Mesendoderm (in vitro differentiated cells): ENCODE results near the gene THRA.

ENCODE experiments used
- DNase-seq: peaks from one replicate; pipeline ENCODE4 v3.0.0; 2013
- H2AK5ac ChIP-seq: 2 replicates; pipeline ENCODE4 v1.6.1; 2013; ENCODE audit warnings: low read length, inconsistent platforms
- H2BK120ac ChIP-seq: 2 replicates; pipeline ENCODE4 v1.6.1; 2013; ENCODE audit warnings: low read depth, mild to moderate bottlenecking, low read length, moderate library complexity, mixed read lengths
- H2BK15ac ChIP-seq: replicated peaks from 2 replicates; pipeline ENCODE4 v1.6.1; 2013; ENCODE audit warnings: low read depth, mild to moderate bottlenecking, moderate library complexity
- H2BK5ac ChIP-seq: 2 replicates; pipeline ENCODE4 v1.6.1; 2013; ENCODE audit warnings: low read length, inconsistent platforms
- H3K18ac ChIP-seq: 2 replicates; pipeline ENCODE4 v1.6.1; 2013; ENCODE audit warnings: mild to moderate bottlenecking, low read length, mixed read lengths
- H3K23ac ChIP-seq: one replicate; pipeline ENCODE4 v1.6.1; 2013; ENCODE audit warnings: low read length
- H3K27ac ChIP-seq: 2 replicates; pipeline ENCODE4 v1.5.1; 2013; ENCODE audit warnings: low read depth, mild to moderate bottlenecking, inconsistent platforms, low read length, moderate library complexity
- H3K27me3 ChIP-seq: 2 replicates; pipeline ENCODE4 v1.6.1; 2013; ENCODE audit warnings: low read length, control low read depth, mild to moderate bottlenecking, inconsistent platforms; ENCODE audit not compliant: insufficient read depth, poor library complexity
- H3K36me3 ChIP-seq: 2 replicates; pipeline ENCODE4 v1.6.1; 2013; ENCODE audit warnings: low read length, inconsistent platforms; ENCODE audit not compliant: control insufficient read depth, insufficient read depth
- H3K4ac ChIP-seq: one replicate; pipeline ENCODE4 v1.6.1; 2013; ENCODE audit warnings: low read depth, mild to moderate bottlenecking, low read length, moderate library complexity
- H3K4me1 ChIP-seq: 2 replicates; pipeline ENCODE4 v1.6.1; 2013; ENCODE audit warnings: low read depth, low read length, inconsistent platforms; ENCODE audit not compliant: control insufficient read depth
- H3K4me2 ChIP-seq: 2 replicates; pipeline ENCODE4 v1.6.1; 2013; ENCODE audit warnings: low read length
- H3K4me3 ChIP-seq: 2 replicates; pipeline ENCODE4 v1.5.1; 2013; ENCODE audit warnings: mild to moderate bottlenecking, low read length
- H3K56ac ChIP-seq: one replicate; pipeline ENCODE4 v1.6.1; 2013; ENCODE audit warnings: low read length
- H3K79me1 ChIP-seq: 2 replicates; pipeline ENCODE4 v1.6.1; 2013; ENCODE audit warnings: low read length, inconsistent platforms
- H3K79me2 ChIP-seq: 2 replicates; pipeline ENCODE4 v1.6.1; 2013; ENCODE audit warnings: mild to moderate bottlenecking, low read length; ENCODE audit not compliant: control insufficient read depth, insufficient read depth
- H3K9ac ChIP-seq: 2 replicates; pipeline ENCODE4 v1.6.1; 2013; ENCODE audit warnings: low read length, inconsistent platforms
- H4K5ac ChIP-seq: one replicate; pipeline ENCODE4 v1.6.1; 2013; ENCODE audit warnings: low read length
- H4K8ac ChIP-seq: one replicate; pipeline ENCODE4 v1.6.1; 2013; ENCODE audit warnings: low read depth, mild to moderate bottlenecking, control low read depth, low read length, moderate library complexity
- WGBS: extraction: QIAGEN DNeasy Blood & Tissue Kit; methylation state at CpG from one replicate; pipeline ENCODE4 v1.1.7; 2013; ENCODE audit warnings: low lambda C conversion rate, missing lambda C conversion rate; ENCODE audit not compliant: insufficient coverage; ENCODE audit errors: extremely low coverage; 5-methylcytosine and 5-hydroxymethylcytosine counted together

THRA gene

DNA sequence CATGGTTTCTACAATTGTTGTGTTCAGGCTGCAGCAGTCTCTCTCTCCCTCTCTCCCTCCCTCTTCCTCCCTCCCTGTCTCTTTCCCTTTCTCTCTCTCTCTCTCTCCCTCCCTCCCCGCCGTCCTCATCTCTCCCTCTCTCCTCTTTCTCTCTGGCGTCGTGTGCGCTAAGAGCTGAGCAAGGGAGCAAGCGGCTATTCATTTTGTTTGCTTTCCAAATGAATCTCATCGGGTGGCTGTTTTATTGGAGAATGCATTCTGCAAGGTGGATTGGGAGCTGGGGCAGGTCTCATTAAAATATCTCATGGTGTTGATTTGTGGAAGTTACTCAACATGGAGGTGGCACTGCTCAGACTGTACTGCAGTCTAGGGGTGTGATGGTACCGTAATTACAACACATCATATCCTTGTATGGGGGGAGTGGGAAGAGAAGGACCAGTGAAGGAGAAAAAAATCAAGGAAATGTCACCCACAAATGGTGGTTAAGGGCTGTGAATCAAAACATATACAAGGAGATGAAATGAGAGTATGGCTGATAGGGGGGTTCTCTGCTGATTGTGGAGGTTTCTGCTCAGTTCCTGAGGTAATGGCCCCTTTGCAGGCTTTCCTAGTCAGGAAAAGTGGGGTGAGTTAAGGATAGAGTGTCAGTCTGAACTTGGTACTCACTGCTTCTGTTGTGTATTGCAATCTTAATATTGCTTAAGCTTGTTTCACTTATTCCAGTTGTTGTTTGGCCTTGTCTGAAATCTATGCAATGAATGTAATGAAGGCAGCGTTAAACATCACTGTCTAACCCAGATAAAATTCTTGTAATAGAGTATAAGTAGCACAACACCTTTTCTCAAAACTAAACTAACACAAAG is 61.7 kb downstream of the THRA start:
- Histone ChIP-seq H3K4me1 (peaks cover 3% of the 10 kb centered on the region), H4K8ac (no peak overlapping the region), H3K23ac (no peak overlapping the region), H3K4me2 (peak overlapping the region; percentile 73), H3K56ac (peak overlapping the region; percentile 38), H3K4me3 (peak overlapping the region; percentile 64), H2AK5ac (no peak overlapping the region), H2BK120ac (no peak overlapping the region), H2BK5ac (no peak overlapping the region), H3K79me2 (peaks cover 48% of the 10 kb centered on the region), H4K5ac (no peak overlapping the region), H3K36me3 (peaks cover 7% of the 10 kb centered on the region), H3K4ac (no peak overlapping the region), H3K27me3 (no peaks in the 10 kb centered on the region), H2BK15ac (no peak overlapping the region), H3K27ac (no peak overlapping the region), H3K18ac (no peak overlapping the region), H3K79me1 (peaks cover 8% of the 10 kb centered on the region), H3K9ac (peak overlapping the region; percentile 98)
- no CpG with 5 or more reads among the region's 9 CpGs for WGBS
- peak; percentile 59 for DNase-seq

DNA sequence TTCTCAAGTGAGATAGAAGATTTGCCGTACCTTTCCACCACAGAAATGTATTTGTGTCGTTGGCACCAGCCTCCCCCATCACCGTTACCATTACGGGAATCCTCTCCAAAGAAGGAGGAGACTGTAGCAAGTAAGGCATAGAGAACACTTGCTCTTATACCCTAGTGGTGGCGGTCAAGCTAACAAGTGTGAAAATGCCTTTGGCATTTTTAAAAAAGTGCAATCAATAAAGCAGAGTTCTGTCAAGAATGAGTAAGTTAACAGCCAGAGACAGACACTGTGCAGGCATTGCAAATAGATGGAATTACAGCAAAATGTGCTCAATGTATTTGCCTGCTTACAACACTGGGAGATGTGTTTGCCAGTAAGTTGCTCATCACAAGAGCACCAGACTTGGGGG is 66.7 kb downstream of the THRA start:
- Histone ChIP-seq H2BK15ac (no peak overlapping the region), H3K4me1 (peaks cover 2% of the 10 kb centered on the region), H2BK5ac (no peak overlapping the region), H3K79me2 (peaks cover 21% of the 10 kb centered on the region), H3K27ac (no peak overlapping the region), H3K23ac (no peak overlapping the region), H3K36me3 (peaks cover 23% of the 10 kb centered on the region), H3K56ac (no peak overlapping the region), H3K9ac (no peak overlapping the region), H3K4me3 (no peak overlapping the region), H4K5ac (no peak overlapping the region), H3K27me3 (peaks cover 1% of the 10 kb centered on the region), H2BK120ac (no peak overlapping the region), H2AK5ac (no peak overlapping the region), H3K79me1 (peaks cover 8% of the 10 kb centered on the region), H3K4me2 (no peak overlapping the region), H4K8ac (no peak overlapping the region), H3K4ac (no peak overlapping the region), H3K18ac (no peak overlapping the region)
- DNase-seq = no peak
- WGBS = no CpG with 5 or more reads among the region's 5 CpGs

DNA sequence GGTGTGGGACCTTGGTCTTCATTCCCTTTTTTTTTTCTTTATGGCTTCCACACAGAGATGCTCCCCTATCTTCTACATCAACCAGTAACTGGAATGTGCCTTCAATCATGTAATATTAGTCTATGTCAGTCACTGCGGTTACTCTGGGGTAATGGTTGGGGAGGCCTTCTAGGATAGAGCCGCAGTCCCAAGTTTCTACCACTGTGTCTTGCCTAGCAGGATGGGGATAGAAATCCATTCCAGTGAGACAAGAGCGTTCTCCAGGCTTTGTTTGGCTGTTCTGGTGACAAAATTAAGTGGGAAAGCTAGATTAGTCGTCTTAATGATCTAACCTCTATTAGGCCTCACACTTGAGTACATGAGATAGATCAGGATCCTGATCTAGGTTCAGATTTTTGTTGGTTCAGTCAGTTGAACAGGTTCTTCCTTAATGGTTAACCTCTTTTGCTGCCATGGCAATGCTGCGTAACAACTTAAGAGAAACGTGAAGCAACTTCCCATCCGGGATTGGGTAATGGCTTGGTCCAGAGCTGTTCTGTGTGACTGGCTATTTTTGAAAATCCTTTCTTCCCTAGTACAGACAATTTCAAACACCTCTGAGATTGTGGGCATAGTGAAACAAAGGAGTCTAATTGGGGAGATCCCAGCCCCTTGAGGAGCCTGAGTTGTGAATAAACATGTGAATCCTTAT is 67.7 kb downstream of the THRA start:
- Histone ChIP-seq H3K9ac (no peak overlapping the region), H2BK120ac (no peak overlapping the region), H2BK5ac (no peak overlapping the region), H3K4me2 (no peak overlapping the region), H3K27ac (no peak overlapping the region), H3K4ac (no peak overlapping the region), H3K36me3 (peaks cover 23% of the 10 kb centered on the region), H3K23ac (no peak overlapping the region), H3K79me2 (peaks cover 12% of the 10 kb centered on the region), H4K8ac (no peak overlapping the region), H3K27me3 (peaks cover 1% of the 10 kb centered on the region), H2AK5ac (no peak overlapping the region), H3K4me1 (no peaks in the 10 kb centered on the region), H4K5ac (no peak overlapping the region), H3K79me1 (peaks cover 6% of the 10 kb centered on the region), H3K4me3 (no peak overlapping the region), H2BK15ac (no peak overlapping the region), H3K56ac (no peak overlapping the region), H3K18ac (no peak overlapping the region)
- no CpG with 5 or more reads among the region's 7 CpGs for WGBS
- DNase-seq = no peak

DNA sequence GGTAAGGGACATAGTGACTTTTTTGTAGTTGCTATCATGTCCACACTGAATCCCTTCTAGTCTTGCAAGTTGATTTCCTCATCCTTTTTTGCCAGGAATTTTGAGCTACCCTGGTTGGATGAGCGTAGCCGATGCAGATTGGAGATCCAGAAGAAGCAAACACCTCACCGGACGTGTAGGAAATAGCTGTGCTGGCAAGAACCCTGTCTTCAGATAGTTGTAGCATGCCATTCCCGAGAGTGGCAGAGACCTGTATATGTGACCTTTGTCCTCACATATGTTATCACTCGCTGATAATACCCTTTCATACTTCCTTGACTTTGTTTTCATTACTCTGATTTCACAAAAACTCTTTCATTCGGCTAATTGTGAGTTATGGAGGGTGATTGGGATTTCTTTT is 71.4 kb downstream of the THRA start:
- Histone ChIP-seq H3K79me2 (no peaks in the 10 kb centered on the region), H3K4ac (no peak overlapping the region), H4K5ac (no peak overlapping the region), H3K79me1 (peaks cover 4% of the 10 kb centered on the region), H4K8ac (no peak overlapping the region), H3K23ac (no peak overlapping the region), H3K4me1 (no peaks in the 10 kb centered on the region), H3K36me3 (peaks cover 17% of the 10 kb centered on the region), H3K56ac (no peak overlapping the region), H3K4me2 (no peak overlapping the region), H2BK120ac (no peak overlapping the region), H3K18ac (no peak overlapping the region), H2BK5ac (no peak overlapping the region), H3K27me3 (peaks cover 1% of the 10 kb centered on the region), H3K9ac (no peak overlapping the region), H2AK5ac (no peak overlapping the region), H3K27ac (peak overlapping the region; percentile 34), H3K4me3 (no peak overlapping the region), H2BK15ac (no peak overlapping the region)
- no peak for DNase-seq
- no CpG with 5 or more reads among the region's 7 CpGs for WGBS

DNA sequence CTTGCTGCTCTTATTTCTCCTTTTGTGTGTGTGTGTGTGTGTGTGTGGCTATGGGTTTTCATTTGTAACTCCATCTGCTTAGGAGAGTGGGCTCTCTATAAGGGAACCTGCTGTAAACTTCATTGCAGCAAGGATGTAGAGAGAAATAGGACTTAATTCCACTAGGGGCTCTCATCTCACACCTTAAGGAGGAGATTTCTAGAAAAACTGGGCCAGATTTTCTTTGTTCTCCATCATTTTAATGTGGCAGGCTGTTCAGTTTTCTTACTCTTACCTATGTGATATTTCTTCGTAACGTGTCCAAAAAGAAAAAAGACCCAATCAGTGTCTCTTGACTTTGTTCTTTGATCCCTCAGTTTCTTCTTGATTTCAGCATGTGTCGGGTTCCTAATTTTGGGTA is 73.1 kb downstream of the THRA start:
- no peak overlapping the region for H4K8ac ChIP-seq
- peaks cover 1% of the 10 kb centered on the region for H3K27me3 ChIP-seq
- H3K79me2 ChIP-seq = no peaks in the 10 kb centered on the region
- H3K36me3 ChIP-seq = peaks cover 10% of the 10 kb centered on the region
- H2AK5ac ChIP-seq = no peak overlapping the region
- H2BK5ac ChIP-seq = no peak overlapping the region
- no peak overlapping the region for H2BK15ac ChIP-seq
- no peak overlapping the region for H3K27ac ChIP-seq
- no peak overlapping the region for H3K23ac ChIP-seq
- H4K5ac ChIP-seq = no peak overlapping the region
- H3K56ac ChIP-seq = no peak overlapping the region
- no peaks in the 10 kb centered on the region for H3K79me1 ChIP-seq
- peak; percentile 34 for DNase-seq
- H3K18ac ChIP-seq = no peak overlapping the region
- no peak overlapping the region for H3K9ac ChIP-seq
- no peak overlapping the region for H2BK120ac ChIP-seq
- no CpG with 5 or more reads among the region's 3 CpGs for WGBS
- no peaks in the 10 kb centered on the region for H3K4me1 ChIP-seq
- no peak overlapping the region for H3K4me2 ChIP-seq
- H3K4ac ChIP-seq = no peak overlapping the region
- H3K4me3 ChIP-seq = no peak overlapping the region
